NCI-H524 (cell line): ENCODE results near the gene ZBTB44.

Experiments used
- DNase-seq, 2 experiments: peaks; one replicate each; lab custom pipeline; 2025; lab: John Stamatoyannopoulos, UW

Gene ZBTB44

DNA sequence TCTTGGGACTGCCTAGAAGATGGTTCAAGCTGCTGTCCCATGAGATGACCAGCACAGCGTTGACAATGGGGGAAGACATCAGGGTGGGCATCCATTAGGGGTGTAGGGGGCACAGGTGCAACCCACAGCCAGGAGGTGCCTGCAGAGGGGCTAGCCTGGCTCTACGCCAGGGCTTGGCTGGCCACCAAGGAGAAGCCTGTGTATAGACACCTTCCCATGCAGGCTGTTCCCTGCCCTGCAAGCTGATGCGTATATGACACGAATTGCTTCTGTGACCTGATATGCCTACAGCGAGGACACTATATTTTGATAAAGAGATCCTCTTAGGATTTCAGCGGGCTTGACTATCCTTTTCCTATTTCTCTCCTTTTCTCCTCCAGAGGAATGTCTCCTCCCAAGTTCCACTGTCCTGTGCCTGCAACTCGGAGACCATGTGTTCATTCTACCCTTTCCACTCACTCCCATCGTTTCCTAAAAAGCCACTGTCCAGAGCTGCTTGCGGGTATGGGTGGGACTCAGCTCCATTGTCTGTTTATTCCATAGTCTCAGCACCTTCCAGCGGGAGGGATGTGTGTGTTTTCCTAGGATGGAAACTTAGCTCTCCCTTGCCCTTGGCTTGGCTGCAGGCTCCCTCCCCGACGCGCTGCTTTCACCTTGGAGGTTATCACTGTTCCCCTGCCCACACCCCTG lies 99.0 kb downstream of the ZBTB44 start:
- no peak for DNase-seq

DNA sequence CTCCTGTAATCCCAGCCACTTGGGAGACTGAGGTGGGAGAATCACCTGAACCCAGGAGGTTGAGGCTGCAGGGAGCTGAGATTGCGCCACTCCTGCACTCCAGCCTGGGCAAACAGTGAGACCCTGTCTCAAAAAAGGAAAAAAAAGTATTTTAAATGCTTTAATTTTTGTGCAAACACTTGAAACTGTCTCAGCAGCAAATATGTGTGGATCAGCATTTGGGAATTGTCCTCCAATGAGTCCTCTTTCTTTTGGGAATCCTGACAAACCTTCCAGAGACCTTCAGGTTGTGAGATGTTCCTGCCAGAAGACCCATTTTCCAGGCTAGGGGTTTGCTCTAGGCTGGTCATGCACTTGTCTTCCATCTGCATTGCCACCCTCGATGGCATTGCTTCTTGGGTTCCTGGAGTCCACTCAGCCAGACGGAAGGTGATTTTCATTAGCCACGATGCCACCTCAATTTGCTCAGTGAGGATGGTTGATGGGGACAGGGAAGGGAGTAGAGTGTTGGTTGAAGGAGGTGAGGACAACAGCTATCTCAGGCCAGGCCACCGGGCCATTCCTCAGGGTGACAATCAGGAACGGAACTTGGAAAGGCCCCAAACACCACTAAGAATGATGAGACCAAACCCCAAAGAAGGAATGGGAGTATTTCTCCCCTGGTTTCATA lies 99.7 kb downstream of the ZBTB44 start:
- DNase-seq = no peak

DNA sequence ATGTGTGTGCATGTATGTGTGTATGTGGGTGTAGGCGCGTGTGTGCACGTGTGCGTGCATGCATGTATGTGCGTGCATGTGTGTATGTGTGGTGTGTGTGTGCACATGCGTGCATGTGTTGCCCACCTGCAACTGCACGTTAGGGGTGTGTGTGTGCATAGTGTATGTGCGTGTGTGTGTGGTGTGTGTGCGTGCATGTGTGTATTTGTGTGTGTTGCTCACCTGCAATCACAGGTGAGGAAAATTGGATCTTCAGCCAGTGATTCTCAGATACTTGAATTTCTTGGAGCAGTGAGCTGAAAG lies 100.8 kb downstream of the ZBTB44 start:
- DNase-seq = no peak

DNA sequence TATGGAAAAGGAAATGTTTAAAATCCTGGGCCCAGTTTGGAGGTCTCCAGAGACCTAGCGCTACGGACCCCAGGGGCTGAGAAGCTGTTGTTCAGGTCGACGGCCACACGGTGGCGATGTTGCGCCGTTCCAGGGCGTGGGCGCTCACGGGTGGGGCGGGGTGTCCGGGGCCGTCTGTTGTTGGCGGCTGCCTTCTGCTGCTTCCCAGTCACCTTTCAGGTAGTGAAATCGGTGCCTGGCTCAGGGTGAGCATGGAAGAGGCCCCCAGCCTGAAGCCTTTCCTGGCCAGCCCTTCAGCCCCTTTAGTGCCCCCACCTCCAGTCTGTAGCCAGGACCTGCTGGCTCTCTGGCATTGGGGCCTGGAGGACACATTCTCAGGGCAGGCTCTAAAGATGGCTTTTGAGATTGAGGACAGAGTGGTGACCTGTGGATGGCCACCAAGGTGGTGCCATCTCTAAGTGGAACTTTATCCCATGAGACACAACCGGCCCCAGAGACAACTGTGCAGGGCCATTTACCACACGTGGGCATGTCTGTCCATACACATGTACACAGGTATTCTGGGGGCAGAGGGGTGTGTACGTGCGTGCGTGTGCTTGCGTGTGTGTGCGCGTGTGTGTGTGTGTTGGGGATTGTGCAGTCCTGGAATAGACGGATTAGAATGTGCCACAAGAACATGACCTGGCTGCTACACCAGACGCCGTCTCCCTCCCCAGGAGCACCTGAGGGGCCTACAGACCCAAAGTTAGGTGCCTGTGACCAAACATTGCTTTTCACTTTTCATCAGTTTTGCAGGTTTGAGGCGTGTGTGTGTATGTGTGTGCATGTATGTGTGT lies 101.4 kb downstream of the ZBTB44 start:
- peak; percentile 4 to 54 for DNase-seq

DNA sequence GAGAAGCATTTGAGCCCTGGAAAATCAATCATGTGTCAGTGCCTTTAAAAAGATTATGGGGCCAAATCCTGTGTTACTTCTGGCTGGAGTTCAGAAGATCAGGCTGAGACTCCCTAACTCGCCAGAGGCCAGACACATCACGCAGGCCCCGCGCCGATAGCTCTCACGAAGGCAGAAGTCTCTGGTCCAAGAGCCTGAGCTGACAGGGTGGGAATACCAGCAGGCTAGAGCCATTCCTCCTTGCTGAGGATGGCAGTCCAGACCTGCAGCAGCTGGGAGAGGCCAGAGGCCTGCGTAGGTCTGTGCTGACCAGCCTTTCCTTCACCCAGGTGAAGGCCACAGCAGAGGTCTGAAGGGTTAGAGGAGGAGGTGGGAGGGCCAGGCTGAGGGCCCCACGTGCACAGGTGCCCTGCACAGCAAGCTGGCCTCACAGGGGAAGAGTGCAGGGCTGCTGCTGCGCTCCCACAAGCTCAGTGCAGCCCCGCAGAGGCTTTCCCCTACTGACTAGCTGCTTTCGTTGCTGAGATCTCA lies 102.2 kb downstream of the ZBTB44 start:
- no peak for DNase-seq

DNA sequence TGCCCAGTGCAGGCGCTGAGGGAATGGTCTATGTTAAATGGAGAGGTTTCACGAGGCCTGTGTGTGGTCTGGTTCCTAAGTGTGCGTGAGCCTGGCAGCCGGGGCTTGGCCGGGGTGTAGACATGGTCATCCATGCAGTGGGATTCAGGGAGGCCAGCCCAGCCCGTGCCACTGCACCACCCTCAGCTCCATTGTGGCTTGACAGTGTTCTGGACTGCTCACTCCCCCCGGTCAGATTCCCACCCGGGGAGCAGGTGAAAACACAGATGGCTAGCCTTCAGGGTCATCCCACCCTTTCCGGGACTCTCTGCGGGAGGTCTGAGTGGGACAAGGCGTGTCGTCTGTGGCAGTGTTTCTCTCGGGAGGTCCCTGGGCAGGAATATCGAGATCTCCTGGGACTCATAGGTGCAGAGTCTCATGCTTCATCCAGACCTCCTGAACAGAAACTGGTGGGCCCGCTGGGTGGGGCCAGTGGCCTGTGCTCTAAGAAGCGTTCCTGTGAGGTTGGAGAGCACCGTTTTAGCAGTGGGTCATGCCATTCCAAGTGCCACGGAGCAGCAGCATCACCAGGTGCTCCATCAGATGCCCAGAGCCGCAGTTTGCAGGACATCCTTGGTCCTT lies 102.8 kb downstream of the ZBTB44 start:
- DNase-seq = no peak

DNA sequence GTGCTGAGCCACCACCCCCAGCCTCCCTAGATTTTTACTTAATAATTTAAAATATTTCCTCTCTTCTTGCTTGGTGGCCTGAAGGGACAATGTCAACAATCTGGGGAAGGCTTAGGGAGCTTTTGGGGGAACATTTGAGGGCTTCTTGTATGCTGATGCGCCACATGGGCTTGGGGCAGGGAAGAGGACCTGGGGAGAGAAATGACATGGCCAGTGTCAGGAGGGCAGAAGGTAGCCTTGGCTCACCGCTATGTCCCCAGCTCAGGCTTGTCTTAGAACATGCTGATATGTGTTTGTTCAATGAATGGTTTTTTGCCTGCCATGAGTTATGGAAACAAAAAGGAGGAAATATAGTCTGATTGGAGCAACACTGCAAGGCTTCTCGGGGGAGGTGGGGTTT lies 103.6 kb downstream of the ZBTB44 start:
- DNase-seq = no peak

DNA sequence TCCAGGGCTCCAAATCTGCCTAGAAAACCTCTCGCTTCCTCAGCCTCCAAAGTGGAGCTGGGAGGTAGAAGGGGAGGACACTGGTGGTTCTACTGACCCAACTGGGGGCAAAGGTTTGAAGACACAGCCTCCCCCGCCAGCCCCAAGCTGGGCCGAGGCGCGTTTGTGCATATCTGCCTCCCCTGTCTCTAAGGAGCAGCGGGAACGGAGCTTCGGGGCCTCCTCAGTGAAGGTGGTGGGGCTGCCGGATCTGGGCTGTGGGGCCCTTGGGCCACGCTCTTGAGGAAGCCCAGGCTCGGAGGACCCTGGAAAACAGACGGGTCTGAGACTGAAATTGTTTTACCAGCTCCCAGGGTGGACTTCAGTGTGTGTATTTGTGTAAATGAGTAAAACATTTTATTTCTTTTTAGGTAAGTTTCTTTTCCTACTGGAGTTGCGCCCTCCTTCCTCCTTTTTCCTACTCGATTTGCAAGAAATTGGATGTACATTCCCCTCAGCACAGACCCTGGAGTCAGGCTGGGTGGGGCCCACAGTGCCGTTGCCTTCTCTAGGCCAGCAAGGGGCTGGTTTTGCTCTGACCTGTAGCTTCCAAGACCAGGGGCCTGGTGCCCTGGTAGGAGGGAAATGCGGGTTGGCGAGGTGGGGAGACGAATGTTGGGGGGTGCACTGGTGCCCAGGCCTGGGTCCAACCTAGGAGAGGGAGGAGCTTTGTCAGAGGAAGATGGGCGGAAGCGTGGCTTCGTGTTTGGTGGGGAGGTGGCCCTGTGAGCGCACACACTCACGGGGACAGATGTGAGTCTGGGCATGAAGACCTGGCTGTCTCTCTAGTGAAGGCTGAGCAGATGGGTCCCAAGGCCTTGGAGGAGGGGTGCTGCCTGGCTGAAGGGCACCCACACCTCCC lies 104.5 kb downstream of the ZBTB44 start:
- no peak for DNase-seq

DNA sequence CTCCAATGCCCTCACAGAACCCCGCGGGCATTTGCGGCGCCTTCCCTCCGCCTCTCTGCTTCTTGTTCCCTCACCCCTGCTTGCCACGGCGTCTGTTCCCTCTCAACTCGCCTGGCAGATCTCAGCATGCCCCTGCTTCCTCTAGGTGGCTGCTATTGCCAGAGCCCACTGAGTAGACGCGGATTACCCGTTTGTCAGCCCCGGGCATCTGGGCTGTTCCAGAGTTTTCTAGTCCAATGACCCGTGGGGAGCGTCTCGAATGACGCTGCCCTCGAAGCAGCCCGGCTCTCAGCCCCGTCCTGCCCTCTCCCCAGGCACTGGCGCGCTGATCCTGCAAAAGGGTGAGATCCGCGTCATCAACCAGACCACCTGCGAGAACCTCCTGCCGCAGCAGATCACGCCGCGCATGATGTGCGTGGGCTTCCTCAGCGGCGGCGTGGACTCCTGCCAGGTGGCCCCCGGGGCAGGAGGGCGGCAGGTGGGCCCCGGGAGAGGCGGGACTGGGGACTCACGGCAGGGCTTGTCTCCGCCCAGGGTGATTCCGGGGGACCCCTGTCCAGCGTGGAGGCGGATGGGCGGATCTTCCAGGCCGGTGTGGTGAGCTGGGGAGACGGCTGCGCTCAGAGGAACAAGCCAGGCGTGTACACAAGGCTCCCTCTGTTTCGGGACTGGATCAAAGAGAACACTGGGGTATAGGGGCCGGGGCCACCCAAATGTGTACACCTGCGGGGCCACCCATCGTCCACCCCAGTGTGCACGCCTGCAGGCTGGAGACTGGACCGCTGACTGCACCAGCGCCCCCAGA lies 105.4 kb downstream of the ZBTB44 start:
- DNase-seq = no peak

DNA sequence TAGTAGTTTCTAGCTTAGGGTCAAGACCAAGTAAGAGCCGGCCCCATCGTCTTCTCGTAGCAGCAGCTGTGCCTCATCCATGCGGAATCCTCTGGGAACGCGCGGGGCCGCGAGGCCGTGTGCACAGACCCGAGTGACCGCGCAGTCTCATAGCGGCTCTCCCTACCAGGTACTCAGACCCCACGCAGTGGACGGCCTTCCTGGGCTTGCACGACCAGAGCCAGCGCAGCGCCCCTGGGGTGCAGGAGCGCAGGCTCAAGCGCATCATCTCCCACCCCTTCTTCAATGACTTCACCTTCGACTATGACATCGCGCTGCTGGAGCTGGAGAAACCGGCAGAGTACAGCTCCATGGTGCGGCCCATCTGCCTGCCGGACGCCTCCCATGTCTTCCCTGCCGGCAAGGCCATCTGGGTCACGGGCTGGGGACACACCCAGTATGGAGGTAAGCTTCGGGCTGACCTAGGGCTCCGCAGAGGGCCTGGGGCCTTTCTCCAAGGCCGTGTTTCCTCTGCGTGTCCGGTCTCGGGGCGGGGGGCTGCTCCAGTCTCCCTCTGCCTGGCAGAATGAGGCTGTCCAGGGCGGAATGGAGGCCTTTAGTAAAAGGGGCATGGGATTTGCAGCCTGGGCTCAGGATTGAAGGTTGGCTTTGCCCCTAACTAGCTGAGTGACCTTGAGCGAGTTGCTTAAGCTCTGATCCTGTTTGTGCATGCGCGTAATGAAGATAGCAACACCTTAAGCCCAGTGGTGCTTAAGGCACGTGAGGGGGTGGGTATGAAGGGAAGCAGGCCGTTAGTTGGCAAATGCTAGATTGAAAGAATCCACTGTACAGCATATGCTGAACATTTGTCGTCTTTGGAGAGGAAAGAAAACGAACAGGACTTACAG lies 106.2 kb downstream of the ZBTB44 start:
- no peak for DNase-seq

DNA sequence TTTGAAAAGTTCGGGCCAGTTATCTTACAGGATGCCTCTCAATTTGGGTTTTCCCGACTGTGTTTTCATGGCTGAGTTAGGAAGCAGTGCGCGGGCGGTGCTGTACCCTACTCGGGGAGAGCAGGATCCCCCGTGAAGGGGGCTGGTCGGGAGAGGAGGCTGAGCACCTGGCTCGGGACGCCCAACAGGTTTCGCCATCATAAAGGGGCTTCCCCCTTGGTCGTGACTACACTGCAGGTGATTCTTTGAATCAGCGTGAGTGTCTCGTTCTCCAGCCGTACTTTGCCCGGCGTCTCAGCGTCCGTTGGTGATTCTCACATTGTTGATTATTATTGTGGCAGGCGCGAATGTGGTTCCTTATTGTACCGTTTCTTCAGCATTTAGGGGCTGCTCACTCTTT lies 108.6 kb downstream of the ZBTB44 start:
- no peak for DNase-seq

DNA sequence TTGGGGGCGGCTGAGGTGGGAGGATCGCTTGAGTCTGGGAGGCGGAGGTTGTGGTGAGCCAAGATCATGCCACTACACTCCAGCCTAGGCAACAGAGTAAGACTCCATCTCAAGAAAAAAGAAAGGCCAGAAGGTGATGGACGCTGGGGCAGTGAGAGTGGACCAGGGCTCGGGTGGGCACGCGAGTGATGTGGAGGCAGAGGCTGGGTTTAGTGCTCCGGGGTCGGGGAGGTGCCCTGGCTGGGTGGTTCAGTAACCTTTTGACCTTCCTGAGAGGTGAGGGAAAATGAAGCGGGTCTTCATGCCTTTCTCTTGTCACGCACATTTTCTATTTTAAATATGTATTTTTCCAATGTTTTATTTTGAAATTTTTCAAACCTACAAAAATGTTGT lies 110.0 kb downstream of the ZBTB44 start:
- DNase-seq = no peak

DNA sequence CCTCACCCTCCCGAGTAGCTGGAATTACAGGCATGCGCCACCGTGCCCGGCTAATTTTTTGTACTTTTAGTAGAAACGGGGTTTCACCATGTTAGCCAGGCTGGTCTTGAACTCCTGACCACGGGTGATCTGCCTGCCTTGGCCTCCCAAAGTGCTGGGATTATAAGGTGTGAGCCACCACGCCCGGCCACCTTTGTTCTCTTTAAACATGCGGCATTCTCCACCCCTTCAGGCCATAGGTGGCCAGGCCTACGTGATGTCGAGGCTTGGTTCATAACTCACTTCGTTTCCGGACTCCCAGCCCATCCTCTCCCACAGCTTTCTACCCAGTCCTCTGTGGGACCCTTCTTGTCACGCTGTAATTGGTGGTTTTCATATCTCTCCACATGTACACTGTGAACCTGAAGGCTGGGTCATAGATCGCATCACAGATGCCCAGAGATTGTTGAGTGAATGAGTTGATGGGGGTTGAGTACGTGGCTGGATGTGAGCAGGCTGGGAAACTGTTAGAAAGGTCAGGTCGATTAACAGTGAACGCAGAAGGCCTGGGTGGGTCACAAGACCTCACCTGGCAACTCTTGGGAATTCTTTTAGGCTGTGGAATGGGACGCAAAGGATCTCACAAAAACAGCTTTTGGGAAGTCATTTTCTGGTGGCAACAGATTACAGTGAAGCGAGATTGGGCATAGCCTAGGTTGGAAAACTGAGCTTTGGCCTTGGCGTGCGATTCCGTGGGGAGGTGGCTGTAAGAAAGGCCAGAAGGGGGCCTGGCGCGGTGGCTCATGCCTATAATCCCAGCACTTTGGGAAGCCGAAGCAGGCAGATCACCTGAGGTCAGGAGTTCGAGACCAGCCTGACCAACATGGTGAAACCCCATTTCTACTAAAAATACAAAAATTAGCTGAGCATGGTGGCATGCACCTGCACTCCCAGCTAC lies 110.7 kb downstream of the ZBTB44 start:
- no peak for DNase-seq

DNA sequence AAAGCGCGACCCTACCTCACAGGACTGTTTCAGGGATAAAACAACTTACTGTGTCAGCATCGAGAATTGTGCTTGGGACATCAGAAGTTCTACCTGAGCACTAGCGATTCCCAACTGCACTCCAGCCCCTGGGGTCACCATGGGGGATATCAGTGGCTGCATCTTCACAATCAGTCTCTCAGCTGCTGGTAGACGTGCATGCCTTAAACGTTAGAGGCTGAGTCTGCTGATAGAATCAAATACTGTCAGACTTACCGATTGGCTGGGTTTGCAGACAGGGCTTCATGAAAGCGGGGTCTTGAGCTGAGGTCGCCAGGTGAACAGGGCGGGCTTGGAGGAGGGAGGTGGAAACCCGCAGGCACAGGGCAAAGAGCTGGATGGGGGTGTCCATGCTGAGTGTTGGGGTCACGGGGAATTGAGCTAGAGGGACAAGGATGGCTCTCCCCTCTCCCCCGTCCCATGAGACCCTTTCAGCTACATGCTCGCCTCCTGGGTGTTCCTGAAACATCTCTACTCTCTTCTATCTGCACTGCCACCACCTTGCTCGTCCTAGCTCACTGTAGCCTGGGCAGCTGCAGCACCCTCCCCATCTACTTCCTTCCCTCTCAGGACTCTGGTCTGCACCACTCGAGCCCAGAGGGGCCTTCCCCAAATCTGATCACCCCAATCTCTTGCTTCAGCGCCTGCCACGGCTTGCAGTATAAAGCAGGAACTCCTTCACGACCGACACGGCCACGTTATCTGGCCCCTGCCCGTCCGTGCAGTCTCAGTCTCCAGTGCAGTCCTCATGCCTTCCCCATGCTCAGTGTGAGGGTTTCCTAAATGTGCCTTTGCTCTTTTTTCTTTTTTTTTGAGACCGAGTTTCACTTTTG lies 111.7 kb downstream of the ZBTB44 start:
- DNase-seq = no peak

DNA sequence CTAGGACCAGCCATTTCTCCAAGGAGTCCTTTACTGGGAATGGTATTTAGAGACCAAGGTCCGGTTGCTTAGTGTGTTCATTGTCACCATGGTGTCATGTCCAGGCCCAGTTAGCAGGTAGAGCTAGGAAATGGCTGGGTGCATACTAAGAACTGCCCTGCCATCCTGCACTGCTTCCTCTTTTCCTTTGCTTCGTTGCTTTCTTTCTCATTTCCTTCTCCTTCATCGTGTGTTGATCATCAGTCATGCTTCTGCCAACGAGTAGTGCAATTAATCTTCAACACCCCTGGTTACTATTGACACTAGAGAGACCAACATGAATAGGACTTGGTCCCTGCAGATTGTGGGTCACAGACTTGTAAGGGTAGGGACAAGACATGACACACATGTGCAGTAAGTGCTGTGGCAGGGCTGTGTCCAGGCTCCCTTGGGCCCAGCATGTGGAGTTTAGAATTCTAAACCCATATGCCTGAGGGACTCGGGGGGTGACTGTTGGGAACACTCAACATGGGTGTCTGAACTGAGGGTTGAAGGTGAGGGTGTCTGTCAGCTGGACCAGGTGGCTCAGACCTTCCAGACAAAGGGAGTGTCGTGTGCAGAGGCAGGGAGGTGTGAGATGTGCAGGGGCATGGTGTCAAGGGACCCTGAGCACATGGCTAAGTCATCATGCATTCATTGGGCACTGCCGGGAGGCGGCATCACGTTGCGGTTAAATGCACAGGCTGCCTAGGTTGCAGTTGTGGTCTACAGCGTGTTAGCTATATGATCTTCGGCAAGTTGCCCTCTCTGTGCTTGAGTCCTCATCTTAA lies 112.5 kb downstream of the ZBTB44 start:
- no peak for DNase-seq

DNA sequence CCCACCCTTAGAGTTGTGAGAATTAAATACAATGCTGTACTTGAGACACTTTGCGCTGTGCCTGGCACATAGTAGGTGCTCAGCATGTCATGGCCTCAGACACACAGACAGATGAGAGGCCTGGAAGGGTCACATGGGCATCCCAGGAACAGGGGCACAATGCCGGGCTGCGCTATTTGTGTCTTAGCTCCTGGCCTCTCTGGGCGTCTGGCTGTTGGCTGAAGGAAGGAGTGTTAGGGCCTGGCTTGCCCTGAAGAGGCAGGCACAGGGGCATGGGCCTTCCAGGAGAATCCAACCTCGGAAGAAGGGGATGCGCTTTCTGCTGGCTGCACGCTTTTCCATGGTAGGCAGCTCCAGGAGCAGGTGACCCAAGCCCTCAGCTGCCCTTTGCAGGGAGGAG lies 113.7 kb downstream of the ZBTB44 start:
- no peak for DNase-seq

DNA sequence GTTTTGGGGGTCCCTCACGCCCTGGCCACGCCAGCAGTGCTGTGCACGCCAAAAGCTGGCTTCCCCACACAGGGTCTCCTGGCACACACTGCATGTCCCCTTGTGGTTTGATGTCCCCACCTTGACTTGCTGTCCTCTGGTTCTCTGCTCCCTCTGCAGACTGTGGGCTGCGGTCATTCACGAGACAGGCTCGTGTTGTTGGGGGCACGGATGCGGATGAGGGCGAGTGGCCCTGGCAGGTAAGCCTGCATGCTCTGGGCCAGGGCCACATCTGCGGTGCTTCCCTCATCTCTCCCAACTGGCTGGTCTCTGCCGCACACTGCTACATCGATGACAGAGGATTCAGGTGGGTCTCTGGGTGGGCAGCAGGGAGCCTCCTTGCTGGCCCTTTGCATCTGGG lies 114.9 kb downstream of the ZBTB44 start:
- DNase-seq = no peak
